ENCODE measurements around the gene C1QL1.

C1QL1 gene

GRCh38 chr17:44928136-44928535 is 40.0 kb downstream of the C1QL1 start:
- no peak for DNase-seq

GRCh38 chr17:44927696-44928095 is 40.4 kb downstream of the C1QL1 start:
- DNase-seq = no peak

DNA sequence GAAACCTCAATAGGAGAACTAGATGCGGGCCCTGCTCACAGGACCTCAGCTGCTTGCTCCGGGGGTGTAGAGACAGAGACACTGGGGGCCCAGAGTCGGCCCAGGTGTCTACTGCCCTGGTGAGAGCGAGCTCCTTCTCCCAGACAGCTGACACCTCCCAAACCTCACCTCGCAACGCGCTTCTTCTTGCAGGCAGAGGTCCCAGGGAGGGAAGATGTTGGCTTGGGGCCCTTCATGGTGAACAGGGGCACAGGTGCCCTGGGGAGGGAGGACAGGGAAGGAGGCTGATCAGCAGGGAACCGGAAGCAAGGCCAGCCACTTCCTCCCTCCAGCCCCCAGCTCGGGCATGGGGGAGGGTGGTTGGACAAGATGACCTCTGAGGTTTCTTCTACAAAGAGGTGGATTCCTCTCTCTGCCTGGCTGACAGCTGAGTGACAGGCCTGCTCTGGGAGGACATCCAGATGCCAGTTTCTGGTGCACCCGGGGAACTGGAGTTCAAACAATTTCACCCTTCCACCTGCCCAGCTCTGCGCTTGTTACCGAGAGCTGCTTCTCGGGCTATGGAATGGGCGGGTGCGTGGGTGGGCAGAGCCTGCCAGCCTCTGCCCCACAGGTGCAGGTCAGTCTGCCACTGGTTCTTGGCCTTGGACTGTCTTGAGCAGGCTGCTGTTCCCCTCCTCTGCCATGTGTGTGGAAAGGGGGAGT is 41.1 kb downstream of the C1QL1 start:
- DNase-seq = no peak

DNA sequence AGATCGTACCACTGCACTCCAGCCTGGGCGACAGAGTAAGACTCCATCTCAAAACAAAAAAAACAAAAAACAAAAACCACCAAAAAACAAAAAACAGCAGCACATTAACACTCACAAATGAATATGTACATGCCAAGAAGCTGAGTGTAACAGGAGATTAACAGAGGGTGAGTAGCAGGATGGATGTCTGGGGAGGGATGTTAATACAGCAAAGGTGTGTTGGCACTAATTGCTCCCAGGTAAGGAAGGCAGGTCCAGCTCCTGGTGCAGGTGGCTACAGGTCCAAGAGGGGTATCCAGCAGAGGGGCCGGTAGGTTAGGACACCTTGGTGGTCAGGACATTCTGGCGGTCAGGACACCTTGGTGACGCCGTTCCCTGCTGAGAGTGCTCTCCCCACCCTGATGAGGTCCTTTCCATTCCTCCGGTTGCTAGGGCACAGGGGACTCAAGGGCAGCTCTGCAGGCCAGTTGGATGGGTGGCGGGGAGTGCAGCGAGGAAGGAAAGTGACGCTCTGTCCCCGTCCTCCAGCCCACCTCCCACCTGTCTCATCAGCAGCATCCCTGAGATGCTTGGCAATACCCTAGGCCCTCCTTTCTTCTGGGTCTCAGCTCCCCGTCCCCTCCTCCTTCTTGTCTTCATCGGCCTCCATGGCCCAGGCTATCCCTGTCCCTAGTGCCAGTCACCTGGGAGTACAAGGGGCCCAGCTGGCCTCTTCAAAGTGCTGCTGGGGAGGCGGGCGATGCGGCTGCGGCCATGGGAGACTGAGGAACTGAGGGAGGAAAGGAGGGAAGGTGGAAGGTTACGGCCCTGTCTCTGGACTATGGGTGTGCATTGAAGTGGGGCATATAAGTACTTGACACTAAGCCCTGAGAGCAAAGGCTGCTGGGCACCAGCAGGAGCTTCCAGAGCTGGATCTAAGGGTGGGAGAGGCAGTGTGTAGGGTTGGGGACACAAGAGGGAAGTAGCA is 42.1 kb downstream of the C1QL1 start:
- DNase-seq = no peak

GRCh38 chr17:44924107-44924544 is 44.0 kb downstream of the C1QL1 start:
- no peak for DNase-seq

DNA sequence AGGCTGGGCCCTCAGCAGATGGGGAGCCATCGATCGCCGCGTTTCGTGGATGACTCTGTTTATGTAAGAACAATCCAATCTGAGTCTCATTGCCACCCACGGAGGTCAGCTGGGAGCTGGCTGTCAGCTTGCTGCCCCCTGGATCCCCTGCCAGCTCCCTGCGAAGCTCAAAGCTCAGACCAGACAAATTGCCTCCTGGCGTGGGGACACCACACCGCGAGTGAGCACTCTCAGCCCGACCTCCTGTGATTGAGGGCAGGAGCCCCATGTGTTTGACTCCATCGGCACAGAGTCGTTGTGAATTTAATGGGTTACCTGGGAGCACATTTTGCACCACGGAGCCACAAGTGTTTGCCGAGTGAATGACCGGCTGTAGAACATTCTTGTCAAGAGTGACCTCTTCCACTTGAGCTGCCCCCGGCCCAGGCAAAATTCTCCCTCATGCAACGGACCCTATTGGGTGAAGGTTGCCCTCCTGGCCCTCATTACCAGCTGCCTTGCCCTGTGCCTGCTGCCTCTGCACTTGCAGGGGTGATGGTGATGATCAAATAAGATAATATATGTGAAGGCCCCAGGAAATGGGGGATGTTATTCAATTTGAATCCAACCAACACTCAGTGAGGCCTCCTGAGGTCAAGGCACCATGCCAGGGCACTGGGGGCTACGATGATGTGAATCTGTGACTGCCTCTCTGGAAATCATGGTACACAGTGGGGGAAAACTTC is 45.2 kb downstream of the C1QL1 start:
- DNase-seq = no peak

- no peak for DNase-seq
Measured at GRCh38 chr17:44922136-44922535, 46.0 kb downstream of the C1QL1 start.

GRCh38 chr17:44921122-44921882 is 46.8 kb downstream of the C1QL1 start:
- no peak for DNase-seq

DNA sequence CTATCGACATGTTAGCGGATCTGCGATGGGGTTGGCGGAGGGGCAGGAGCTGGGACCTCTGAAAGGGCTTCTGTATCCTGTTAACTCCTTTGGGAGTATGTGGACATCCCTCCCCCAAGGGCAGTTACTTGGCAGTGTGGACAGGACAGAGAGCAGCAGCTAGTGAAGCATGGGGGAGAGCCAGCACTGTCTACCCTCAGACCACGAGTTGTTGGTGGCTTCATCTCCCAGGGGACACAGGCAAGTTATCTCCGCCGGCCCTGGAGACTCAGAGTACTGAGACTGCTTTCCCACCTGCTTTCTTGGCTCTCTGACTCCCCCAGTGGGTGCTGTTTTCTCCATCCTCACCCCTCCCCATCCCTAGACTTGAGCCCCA is 47.5 kb downstream of the C1QL1 start:
- DNase-seq = no peak

GRCh38 chr17:44919885-44920564 is 48.1 kb downstream of the C1QL1 start:
- DNase-seq = peak; percentile 25

DNA sequence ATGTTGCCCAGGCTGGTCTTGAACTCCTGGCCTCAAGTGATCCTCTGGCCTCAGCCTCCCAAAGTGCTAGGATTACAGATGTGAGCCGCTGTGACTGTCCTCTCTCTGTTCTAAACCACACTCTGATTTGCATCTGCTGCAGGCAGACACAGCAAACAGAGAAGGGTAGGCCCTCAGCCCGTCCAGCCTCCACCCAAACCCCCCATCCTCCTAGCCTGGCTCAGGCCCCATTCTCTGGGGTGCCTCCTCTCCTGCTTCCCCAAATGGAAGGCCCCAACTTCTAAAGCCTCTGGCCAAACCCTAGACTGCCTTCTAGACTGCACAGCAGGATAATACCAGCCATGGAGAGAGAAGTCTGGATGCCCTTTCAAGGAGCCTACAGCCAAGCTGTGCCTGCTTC is 48.7 kb downstream of the C1QL1 start:
- no peak for DNase-seq

DNA sequence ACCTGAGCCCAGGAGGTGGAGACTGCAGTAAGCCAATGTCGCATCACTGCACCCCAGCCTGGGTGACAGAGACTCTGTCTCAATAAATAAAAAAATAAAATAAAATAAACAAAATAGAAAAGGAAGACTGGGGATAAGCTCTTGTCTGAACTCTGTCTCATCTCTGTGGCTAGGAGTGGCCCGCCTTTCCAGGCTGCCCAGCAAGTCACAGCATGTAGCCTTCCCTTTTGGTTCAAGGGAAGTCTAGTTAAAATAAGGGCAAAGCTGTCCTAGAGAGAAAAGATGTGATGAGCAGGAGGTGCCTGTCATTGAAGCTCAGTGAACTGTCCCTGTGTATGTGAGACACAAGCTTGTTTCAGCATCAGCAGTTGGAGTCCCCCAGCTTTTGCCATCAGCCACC is 50.1 kb downstream of the C1QL1 start:
- DNase-seq = no peak

DNA sequence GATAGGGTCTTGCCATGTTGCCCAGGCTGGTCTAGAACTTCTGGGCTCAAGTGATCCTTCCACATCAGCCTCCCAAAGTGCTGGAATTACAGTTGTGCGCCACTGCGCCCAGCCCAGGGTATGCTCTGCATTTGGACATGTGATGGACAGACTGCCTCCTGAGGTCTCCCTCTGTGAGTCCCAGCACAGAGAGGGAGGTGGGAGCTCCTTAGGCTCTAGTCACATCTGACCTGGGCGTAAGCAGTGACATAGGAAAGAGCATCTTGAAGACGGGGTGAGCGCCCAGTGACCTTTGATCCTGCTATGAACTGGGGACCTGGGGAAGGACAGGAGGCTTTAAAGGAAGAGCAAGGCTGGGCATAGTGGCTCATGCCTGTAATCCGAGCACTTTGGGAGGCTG is 50.6 kb downstream of the C1QL1 start:
- DNase-seq = no peak

DNA sequence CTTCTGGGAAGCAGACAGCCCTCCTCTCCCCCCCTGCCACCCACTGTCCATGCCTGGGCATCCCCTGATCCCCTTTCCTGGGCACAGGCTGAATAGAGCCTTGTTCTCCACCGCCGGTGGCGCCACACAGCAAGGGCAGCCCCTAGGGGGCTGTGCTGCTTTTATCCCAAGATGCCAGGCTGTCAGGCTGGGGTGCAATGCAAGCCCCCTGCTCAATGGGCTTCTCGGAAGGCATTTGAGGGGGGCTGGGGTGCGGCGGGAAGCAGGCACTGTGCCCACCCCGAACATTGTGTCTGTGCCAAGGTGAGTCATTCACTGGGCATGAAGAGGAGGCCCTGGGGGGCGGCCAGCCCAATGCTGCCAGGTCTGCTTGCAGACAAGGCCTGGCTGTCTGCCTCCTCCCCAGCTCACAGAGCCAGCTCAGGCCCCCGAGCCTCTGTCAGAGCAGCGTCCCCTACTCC is 51.3 kb downstream of the C1QL1 start:
- DNase-seq = no peak

GRCh38 chr17:44915862-44916780 is 52.0 kb downstream of the C1QL1 start:
- DNase-seq = no peak

GRCh38 chr17:44915321-44915726 is 52.8 kb downstream of the C1QL1 start, which contains the start of gene GFAP:
GFAP (minus strand) TSS chr17:44915500; CDS start chr17:44915486, 14 bp downstream.
- DNase-seq = no peak

DNA sequence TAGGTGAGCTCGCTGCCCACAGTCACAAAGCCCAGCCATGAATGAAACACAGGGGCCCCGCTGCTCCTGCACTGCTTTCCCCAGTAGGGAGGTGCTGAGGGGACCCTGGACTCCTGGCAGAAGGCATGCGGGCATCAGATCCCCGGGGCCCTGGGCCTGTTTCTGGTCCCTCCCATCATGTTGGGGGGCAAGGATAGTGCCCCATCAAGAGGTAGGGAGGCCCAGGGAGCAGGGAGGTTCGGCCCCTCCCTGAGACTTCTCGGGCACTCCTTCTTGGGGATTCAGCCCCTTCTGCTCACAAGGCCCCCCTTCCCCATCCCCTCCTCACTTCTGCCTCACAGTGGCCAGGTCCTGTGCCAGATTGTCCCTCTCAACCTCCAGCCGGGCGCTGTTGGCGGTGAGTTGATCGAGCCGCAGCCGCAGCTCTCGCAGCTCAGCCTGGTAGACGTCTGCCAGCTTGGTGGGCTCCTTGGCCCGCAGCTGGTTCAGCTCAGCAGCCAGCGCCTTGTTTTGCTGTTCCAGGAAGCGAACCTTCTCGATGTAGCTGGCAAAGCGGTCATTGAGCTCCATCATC is 53.3 kb downstream of the C1QL1 start:
- no peak for DNase-seq

- DNase-seq = no peak
Measured at GRCh38 chr17:44914148-44914547, 54.0 kb downstream of the C1QL1 start.

DNA sequence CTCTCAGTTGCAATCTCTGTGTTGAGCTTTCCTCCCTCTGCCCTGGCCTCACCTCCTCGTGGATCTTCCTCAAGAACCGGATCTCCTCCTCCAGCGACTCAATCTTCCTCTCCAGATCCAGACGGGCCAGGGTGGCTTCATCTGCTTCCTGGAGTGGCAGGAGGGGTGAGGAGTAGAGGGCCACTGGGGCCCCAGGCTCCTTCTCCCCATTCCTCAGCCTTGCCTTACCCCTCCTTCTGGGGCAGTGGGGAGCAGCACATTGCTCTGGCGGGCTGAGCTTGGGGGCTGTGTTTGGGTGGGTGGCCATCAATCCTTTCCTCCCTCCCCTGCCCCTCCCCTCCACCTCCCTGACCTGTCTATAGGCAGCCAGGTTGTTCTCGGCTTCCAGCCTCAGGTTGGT is 54.4 kb downstream of the C1QL1 start:
- DNase-seq = no peak
